Middle frontal gyrus (tissue), 1 donor: ENCODE measurements around the gene METTL6.
"Not testable (repeated sequence)": the region's sequence is repeated elsewhere in the genome, so short reads cannot be mapped to it uniquely, and the experiment has no call there.

ENCODE experiments used
- DNase-seq: peaks from one replicate; pipeline ENCODE4 v3.0.0-alpha.2; 2015; ENCODE audit warnings: low spot score; ENCODE audit errors: extremely low spot score

METTL6 gene

DNA sequence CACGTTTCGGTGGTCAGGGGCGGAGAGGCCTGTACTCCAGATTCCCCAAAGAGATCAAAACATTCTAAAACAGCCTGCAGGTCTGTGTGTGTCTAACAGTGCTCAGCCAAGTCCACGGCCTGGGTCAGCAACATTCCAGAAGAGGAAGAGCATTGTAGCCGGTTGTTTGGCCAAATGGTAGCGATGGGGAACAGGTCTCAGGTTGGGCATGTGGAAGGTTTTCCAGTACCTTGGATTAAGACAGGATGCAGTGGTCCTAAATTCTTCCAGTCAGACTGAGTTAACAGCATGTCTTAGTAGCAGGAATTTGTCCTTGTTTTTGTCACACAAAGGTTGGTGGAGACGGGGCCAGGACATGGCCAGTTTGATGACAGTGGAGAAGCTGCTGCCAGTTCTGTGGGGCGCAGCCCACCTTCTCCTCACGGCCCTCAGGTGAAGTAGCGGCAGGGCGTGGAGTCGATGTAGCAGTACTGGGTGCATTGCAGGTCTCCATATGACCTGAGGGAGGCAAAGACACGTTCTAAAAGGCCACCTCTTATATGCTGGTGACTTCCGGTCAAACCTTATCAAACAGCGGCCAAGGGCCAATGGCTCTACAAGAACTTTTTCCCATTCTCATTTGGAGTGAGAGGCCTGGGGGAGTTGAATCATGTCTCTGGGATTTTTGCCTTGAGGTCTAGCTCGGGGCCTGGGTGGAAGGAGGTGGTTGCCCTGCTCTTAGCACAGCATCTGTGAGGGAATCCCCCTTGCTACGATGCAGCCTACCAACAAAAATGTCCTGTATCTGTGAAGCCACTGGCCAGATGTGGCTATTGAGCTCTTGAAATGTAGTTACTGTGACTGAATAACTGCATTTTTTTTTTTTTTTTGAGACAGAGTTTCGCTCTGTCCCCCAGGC lies 24.1 kb upstream of the METTL6 start:
- DNase-seq: no peak

DNA sequence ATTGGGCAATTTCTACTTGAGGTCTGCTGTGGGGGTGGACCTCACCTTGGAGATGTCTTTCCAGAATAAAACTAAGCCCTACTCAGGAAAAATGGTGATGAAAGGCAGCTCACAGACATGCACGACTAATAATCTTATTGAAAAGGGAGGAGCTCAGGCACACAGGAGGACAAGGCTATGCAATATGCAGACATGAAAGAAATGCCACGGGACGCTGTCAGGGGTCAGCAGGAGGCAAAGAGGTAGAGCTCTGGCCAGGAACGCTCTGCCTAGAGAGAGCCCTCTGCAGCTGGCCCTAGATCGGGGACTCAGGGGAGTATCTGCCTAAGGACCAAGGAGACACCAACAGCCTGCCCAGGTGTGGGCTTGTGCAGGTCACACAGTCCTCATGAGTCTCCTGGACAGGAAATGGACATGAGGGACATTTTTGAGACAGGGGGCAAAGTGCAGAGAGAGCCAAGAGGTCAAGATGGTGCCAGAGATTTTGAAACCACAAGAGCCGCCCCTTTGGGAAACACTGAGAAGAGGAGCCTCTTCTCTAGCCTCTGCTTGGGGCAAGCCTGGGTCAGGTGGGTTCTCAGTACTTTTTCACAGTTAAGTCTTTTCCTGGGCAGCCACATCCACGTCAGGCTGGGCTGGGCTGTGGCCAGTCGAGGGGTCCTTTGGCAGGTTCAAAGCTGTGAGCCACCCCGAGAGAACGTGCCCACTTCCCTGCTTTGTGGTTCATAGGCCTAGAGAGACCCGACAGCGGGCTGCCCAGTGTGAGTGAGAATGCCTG lies 23.3 kb upstream of the METTL6 start:
- DNase-seq: no peak

DNA sequence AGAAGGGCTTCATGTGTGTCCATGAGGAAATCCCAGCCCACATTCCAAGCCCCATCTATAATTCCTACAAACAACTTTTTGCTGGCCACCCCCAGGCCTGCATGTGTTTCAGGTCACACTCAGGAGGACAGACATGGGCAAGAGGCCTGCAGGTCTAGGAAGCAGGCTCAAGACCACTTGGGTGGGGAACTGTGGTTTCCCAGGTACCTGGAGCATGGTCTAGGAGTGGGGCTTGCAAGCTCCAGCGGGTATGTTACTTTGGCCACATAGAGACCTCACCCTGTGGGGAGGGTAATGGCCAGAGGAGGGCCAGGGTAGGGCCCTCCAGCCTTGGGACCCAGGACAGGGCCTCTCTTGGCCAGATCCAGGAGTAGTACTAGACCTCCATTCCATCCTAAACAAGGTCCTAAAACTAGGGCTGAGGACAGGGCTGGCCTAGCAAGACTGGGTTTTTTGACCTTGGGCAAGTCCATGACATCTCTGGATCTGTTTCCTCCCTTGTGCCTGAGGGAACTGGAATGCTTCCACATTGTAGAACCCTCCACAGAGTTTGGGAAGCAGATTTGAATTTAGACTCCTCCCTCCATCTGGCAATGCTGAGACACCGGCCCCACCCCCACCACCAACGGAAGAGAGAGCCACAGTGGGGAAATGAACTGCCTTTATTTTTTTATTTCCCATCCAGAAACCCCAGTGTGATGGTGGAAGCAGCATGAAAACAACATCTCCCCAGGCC lies 22.3 kb upstream of the METTL6 start:
- no peak for DNase-seq

DNA sequence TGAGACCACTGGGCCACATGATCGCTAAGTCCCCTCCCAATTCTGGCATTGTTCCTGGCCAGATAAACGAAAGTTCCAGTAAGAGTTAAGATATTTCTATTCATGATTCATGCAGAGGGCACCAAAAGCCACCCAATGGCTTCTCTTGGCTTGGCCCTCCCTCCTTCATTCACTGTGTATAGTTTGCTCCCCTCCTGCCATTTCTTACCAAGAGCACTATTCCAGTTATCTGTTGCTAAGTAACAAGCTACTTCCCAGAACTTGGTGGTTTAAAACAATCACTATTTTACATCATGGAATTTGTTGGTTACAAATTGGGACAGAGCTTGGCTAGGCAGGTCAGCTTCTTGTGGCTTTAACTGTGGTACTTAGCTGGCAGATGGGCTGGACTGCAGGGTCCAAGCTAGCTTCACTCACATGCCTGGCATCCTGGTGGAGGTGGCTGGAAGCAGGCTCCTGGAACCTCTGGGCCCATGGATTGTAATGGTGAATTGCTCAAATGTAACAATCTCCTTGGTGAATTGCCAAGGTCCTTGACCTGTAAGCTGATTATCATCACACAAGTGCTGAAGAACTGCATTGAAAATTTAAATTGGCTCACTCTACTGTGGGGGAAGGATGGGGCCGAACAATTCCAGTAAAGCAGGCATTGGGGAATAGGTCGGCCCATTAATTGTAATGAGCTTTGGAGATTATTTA lies 16.6 kb upstream of the METTL6 start:
- DNase-seq: no peak

DNA sequence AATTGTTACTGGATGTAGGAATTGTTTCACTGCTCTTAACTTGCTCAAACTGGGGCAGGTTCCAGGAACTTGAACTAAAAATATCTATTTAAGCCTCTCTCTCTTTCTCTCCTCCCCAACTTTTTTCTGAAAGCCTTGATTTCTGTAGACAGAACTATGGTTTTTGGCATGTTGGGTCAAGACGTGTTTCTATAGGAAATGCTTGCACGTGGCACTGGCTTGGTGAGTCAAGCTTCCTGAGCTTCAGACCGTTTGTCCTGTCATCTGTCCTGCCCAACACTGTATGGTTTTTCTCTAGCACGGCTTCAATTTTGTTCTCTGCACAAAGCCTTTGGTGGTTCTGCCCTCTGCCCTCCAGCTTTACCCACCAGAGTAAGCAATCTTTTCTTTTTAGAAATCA lies 13.5 kb upstream of the METTL6 start:
- DNase-seq: peak; percentile 13

DNA sequence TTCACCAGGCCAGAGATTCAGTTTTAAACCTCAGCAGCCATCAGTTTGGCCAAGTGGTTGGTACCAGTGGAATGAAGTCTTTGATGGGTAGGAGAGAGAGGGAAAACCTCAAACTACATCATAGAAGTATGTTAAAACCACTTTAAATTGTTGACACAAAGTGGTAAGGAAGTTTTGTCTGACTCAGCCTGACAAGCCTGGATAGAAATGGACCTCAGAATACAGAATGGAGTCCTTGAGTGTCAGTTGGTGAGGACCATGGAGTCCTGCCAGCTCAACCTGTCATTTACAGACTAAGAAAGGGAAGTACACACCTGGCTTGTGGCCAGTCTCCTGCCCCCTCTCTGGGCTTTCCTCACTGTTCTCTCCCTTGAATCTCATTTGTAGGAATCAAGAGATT lies 12.1 kb upstream of the METTL6 start:
- no peak for DNase-seq

DNA sequence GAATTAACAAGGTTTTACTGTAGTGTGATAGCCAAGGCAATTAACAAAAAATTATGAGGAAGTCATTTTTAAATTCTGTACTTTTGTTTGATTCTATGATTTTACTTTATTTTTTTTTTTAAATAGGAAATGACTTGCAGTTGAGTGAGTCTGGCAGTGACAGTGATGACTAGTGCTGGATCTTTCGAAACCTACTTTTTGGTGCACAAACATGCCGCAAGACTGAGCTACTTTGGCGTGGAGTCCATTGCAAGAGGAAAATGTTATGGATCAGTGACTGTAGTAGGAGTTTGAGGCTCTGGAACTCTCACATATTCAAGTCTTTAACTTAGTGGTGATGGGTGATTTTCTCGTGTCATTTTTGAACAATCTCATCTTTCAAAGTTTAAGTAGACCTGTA lies 11.6 kb upstream of the METTL6 start:
- DNase-seq: no peak

DNA sequence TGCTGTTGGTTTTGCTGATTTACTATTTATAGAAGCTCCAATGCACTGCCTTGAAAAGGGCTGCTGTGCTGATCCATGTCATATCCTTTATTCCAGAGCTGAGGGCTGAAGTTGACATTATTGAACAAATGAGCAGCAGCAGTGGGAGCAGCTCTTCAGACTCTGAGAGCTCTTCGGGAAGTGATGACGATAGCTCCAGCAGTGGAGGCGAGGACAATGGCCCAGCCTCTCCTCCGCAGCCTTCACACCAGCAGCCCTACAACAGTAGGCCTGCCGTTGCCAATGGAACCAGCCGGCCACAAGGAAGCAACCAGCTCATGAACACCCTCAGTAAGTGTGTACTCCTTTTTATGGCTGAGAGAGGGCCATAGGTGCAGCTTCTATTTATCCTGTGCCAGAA lies 8.9 kb upstream of the METTL6 start:
- peak; percentile 47 for DNase-seq

DNA sequence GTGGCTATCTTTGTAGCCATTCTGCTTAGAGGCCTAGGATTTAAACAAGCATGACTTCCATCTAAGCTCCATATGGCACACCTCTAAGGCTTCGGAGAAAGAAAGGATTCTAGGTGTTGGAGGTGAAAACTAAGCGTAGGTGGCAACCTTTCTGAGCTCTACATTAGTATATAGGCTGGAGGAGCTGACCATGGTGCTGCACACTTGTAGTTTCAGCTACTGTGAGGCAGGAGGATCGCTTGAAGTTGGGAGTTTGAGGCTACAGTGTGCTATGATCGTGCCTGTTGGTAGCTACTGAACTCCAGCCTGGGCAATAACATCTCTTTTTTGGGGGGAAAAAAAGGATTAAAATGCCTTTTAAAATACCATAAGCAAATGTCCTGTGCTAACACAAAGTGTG lies 7.4 kb upstream of the METTL6 start:
- no peak for DNase-seq

DNA sequence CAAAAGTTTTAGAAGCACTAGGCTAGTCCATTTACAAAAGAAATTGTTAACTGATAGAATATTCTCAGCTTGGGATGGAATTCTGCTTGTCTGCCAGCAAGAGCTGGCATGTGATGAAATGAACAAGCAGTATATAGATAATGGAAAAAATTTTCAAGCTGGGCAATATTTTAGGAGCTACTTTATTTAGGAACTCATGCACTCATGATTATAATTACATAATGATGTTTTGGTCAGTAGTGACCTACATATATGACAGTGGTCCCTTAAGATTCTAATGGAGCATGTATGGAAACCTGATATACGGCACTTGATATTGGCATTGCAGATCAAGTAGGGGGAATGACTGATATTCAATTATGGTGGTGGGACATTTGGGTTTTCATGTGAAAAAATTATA lies 6.2 kb upstream of the METTL6 start:
- no peak for DNase-seq

DNA sequence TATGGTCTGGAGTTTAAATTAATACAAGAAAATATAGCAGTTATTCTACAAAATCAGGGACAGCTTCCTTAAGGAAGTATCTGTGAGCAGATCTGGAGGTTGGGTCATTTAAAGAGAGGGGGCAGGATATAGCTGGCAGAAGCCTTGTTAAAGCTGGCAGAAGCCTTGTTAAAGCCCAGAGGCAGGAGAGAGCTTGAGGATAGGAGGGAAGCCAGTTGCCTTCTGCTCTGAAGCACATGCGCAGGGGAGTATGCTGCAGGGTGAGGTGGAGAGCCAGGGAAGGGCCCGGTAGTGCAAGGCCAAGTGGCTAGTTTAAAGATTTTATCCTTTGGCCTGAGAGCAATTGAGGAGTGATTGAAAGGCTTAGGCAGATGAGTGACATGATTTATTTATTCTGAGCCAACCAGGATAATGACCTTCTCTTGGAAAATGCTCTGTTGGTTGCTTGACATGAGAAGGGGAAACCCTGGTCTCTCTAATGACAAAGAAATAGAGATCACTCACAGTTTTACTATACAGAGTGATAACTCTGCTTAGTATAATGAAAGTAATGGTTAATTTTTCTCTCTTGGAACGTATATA lies 4.0 kb upstream of the METTL6 start:
- no peak for DNase-seq

DNA sequence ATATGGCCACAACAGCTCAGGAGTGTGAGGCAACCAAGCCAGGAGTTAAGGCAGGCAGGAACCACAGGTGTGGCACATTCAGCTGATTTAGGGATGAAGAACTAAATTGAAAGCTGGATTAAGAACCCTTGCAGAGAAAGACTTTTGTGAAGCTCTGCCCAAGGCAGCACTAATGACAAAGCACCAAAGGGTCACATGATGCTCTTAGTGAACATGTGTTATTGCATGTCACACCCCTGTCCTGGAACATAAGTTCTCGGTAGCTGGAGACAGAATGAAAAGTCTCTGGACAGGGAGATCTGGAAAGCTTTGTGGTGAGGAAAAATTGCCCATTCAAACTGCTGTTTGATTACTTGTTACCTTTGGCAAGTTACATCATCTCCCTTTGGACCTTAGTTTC lies 3.3 kb upstream of the METTL6 start:
- no peak for DNase-seq

DNA sequence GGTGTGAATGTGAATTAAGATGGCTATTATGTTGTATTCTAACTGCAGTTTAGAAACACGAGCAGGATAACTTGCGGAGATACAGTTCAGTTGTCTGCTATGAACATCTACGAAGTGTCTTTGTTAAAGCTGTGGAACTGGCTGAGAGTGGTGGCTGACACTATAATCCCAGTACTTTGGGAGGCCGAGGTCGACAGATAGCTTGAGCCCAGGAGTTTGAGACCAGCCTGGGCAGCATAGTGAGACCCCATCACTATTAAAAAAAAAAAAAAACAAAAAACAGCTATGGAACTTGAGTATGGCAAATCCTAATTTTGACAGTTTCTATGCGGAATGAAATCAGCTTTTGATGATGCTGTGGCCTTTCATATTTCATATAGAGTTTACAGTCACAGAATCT lies 1.7 kb upstream of the METTL6 start:
- no peak for DNase-seq

DNA sequence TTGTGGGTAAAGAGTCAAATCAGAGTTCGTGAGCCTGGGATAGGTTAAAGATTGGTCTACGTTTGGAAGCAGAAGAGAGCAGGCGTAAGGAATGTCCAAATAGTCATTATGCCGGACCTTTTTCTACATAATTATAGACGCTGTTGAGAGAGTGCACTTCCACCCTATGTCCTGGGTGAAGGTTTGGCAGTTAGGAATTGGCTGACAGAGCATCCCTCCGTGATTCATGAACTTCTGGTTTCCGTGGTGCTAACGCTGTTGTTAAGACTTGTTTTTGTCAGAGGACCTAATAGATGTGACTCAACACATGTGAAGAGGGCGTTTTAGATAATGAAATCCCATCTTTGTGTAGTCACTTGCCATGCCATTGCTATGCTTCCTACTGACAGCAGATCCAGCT lies 1.2 kb upstream of the METTL6 start:
- no peak for DNase-seq

DNA sequence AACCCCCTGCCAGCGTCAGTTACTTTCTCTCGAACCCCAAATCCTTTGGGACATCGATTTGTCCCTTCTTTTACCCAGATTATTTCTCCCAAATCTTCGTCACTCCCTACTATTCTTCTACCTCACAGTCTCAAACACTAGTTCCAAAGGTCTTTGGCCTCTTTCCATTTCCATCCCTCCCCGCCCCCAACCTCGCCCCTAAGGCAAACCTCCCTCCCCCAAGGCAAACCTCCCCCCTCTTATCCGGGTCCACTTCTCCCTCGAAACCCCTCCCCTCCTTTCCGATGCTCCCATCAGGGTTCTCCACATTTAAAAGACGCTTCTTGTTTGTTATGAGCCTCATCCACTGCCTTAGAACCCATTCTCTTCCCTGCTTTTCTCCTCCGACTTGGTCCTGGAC lies 637 bp upstream of the METTL6 start:
- DNase-seq: no peak

DNA sequence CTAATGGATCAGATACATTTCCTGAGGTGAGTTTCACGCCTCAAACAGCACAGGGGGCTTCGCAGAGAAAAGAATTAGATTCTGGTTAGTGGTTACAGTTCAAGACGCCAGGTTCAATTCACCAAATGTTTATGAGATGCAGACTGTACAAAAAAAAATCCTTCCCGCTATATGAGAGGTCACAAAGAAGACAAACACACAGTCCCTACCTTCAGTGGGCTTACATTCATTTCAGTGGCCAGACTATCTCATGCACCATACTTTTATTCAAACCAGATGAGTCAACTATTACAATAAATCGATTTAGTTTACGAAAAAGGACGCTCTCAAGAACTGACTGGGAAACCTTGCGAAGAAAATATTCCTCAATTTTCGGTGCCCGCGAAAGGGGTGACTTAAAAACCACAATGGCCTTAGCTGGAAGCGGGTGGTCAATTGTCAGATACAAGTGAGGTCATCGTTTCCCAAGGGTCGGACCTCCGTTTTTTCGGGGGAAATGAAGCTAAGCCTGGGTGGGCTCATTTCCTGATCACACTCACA lies 695 bp downstream of the METTL6 start:
- no peak for DNase-seq

DNA sequence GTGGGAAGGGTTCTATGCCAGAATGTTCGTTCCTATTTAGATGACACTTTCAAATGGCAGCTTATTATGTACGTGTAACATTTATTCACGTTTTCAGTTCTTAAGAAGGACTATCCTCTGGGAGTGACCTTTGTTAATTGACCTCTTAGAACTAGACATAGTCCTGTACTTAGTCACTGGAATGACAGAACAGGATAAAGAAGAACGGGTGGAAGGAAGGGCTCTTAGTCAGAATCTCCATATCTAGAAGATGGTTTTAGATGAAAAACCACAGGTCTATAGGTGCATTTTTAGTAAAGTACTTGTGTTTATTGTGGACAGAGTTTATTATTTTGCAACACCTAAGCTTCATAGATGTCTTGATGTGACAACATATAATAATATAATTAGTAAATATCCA lies 6.5 kb downstream of the METTL6 start:
- DNase-seq: no peak

DNA sequence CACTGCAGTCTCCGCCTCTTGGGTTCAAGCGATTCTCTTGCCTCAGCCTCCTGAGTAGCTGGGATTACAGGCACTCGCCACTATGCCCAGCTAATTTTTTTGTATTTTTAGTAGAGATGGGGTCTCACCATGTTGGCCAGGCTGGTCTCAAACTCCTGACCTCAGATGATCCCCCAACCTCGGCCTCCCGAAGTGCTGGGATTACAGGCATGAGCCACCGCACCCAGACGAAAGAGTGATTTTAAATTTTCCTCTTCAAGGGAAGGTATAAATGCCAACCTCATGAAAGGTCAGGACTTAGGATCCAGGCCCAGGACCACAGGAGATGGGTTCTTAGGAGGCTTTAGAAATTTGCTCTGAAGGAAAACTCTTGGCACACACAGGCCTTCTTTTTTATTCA lies 16.4 kb downstream of the METTL6 start:
- DNase-seq: not testable (repeated sequence)

DNA sequence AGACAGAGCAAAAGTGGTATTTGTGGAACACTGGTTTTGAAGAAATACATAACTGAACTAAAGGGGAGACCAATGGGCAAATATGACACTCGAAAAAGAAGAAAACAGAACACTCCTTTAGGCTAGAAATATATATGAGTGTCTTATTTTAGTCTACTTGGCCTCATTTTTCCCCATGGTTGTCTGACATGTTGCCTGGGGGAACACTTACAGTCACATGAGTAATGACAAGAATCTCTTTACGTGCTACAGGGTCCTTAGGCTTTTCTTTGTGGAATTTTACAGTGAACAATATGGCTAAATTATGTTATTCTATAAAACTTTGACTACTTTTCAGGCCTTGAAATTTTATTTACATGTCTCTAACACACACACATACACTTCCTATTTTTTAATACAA lies 17.6 kb downstream of the METTL6 start:
- no peak for DNase-seq

DNA sequence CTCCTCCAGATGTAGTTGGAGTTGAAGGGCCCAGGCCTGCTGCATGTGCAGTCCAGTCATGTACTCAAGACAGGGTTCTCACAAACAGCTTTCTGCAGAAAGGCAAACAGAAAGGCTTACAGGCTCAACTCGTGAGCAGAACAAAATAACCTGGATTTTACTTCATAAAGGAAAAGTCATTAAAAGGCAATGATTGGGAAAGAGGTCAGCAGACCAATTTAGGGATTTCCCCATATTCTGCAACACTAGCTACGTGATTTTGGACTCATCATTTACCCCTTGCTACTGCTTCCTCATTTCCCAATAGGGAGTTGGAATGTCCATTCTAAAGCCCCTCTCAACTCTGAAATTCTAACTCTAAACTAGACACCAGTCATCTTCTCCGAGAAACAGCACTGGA lies 18.1 kb downstream of the METTL6 start:
- DNase-seq: no peak
